Esophagus mucosa (tissue), 1 donor: Measurements from ENCODE around the gene CDH7. TPM values are rescaled to one million over a fixed set of nuclear protein-coding genes. Genes with fewer than 3 reads are reported as not detected.

ENCODE experiments used
- ATAC-seq: fragments of 200-7000 bp; cut with Tn5 transposase; one replicate; pipeline ENCODE4 v1.9.1; 2020
- total RNA-seq: library from RNA; stranded (reverse); gene quantifications from one replicate; pipeline ENCODE4 v1.2.4, GENCODE V29; 2023
- donor health status: DM: yes; HTN: yes; CAD: no.

Gene CDH7
- total RNA-seq = not detected

- no peak for ATAC-seq
These were observed at the start of gene CDH7 for GRCh38 chr18:65750389-65751154. CDH7 (plus strand) TSS chr18:65751012; CDS start chr18:65762843, 11,831 bp downstream.

- no peak for ATAC-seq
These were observed 46.8 kb upstream of the CDH7 start for GRCh38 chr18:65704046-65704445.

DNA sequence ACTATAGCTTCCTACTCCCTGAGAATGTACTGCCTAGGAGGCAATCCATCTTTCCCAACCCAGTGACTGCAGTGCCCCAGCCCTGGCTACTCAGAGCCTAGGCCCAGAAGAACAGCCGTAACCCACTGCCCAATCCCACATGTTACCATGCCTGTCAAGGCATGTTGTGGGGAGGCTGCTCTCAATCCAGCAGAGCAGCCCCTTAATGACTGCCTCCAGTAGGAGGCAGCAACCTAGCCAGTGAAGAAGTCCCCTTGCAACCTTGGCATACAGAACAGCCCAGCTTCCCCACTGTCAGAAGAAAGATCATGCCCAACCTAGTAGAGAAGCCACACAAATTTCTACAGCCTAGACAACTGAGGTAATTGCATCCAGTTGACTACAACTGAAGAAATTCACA, 44.2 kb upstream of the CDH7 start:
- ATAC-seq = no peak

GRCh38 chr18:65711493-65711892, 39.3 kb upstream of the CDH7 start:
- no peak for ATAC-seq

DNA sequence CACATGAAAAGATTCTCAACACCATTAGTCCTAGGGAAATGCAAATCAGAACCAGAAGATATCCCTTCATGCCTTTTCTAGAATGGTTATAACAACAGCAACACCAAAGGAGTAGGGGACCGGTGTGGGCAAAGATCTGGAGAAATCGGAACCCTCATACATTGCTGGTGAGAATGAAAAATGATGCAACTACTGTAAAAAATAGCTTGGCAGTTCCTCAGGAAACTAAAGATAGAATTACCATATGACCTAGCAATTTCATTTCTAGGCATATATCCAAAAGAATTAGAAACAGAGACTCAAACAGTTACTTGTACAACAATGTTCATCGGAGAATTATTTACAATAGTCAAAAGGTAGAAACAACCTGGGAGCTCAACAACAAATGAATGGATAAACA, 29.2 kb upstream of the CDH7 start:
- ATAC-seq = no peak

DNA sequence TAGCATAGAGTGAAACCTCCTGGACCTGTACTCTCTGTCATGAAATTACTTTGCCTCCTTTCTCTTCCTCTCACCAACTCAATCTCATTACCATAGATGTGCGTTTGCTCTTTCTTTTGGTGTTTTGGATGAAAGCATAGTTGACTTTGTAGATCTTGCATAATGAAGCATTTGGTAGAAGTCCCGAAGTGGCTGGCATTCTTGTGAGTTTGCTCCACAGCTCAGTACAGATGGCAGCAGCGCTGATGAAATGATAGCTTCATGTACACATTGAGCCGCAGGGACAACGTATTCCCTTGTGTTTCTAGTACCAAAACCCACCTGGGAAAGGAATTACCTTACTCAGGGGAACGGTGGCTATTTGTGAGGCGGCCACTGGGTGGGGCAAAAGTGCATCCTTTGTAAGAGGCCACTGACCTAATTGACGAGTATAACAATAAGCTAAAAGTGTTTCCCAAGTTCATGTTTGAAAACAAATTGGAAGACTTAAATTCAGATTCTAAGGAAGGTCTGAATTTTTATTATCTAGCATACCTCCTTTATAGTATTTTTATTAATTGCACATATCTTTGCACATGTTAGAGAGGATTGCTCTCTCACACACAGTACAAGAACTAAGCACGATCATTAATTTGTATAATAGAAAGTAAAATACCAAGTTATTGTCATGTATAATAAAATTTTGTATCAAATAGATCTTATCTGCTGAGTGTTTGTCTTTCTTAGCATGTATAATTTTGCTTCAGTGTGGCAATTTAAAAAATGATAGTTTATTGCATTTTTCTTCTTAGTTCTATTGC, 25.4 kb upstream of the CDH7 start:
- no peak for ATAC-seq

- ATAC-seq = no peak
These were observed 15.7 kb upstream of the CDH7 start for GRCh38 chr18:65735155-65735554.

DNA sequence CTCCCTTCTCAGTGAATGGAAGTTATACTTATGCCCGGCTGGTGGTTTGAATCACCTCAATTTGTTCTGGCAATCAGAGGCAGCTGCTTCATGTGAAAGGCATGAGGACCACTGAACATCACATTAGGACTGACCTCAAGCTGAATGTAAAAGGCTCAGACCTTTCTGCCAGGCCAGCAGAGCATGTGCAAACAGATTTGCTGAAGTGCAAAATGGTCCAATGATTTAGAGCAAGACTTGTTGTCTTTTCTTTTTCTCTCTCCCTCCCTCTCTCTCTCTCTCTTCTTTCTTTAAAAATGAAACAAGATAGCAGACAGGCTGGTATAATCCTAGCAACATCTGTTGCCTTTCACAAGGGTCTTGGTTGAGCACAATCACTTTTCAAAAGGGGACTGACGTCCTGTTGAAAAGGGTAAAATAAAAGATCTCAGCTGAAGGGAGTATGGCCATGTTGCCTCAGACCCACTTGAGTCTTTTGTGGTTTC, 13.3 kb upstream of the CDH7 start:
- no peak for ATAC-seq

DNA sequence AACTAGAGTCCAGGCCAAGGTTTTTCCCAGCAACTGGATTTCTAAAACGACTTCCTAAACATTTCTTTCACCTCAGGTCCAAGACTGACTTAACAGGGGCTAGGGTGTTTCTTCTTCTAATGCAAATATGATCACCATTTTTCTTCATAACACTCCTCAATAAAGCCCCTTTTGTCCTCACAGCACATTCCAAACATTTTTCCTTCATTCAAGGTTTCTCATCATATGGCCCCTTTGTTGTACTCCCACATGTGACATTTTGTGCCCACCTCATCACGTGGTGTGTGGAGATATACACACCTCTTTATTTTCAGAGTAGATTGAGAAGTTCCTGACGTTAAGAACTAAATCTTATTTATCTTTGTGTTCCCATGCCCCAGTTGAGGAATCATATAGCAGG, 3.9 kb upstream of the CDH7 start:
- ATAC-seq = no peak

DNA sequence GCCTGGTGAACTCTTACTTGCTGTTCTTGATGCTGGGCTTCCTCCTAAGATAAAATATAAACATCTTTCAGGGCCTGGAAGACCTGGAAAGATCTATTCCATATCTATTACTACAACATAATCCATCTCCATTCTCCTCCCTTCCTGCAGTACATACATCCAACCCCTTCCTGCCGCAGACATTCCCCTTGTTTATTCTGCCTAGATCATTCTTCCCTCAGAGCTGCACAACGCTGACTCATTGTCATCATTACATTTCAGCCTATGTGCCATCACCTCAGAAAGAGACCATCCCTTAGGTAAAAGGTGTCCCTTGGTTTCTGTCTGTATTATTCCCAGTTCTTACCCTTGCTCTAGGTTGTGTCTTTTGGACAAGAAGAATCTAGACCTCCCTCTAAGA, 2.5 kb upstream of the CDH7 start:
- no peak for ATAC-seq

- no peak for ATAC-seq
These were observed 971 bp upstream of the CDH7 start for GRCh38 chr18:65749841-65750240.

DNA sequence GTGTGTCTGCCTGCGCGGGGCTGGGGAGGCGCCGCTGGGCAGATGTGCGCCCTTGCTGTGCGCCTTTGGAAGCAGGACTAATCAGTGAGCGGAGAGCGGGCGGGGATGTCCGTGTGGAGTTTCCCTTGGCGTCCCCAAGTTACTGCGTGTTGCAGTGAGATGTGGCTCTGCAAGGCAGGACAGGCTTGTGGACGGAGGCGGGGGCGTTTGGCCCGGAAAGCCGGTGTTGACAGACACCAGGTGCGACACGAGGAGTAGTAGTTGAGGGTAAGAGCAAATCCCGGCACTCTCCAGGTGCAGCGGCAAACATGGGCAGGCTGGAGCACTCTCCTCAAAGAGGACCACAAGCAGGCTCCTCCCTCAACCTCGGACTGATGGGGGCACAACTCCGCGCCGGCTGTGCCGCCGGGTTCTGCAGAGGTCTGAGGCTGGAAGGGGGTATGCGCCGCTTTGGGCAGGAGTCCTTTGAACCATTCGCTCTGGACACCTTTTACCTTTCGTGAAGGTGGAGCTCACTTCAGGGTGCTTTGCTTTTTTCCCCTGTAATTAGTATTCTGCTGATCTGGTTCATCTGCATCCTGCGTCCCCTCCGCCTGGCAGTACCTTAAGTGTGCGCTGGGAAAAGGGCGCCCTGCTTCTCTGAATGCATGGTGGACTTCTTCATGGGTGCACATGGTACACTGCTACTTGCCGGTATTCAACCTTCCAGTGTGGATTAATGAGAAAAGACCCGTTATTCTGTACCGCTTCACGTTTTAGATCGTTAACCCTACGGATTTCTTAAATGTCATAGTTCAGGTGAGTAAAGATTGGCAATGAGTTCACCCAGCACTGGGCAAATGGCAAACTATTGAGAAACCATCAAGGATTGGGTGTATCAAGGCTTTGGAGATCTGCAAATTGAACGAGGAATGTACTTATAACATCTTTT, 608 bp downstream of the CDH7 start:
- no peak for ATAC-seq

GRCh38 chr18:65752625-65753325, 2.0 kb downstream of the CDH7 start:
- ATAC-seq = no peak

- no peak for ATAC-seq
These were observed 2.7 kb downstream of the CDH7 start for GRCh38 chr18:65753520-65753919.

GRCh38 chr18:65754121-65754520, 3.3 kb downstream of the CDH7 start:
- no peak for ATAC-seq

DNA sequence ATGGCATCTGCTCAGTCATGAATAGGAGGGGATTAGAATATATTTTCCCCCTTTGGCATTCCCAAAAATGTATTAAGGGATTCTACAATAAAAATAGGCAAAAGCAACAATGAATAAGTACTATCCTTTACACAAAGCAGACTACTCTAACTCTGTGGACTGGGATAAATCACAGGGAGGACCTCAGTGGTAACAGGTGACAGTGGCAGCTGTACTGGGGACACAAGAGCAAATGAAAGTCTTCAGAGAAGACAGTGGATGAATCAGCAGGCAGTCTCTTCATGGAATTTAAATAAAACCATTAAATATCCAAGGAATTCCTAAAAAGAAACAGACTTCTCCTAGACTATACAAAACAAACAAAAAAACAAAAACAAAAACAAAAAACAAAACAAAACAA, 4.8 kb downstream of the CDH7 start:
- no peak for ATAC-seq

DNA sequence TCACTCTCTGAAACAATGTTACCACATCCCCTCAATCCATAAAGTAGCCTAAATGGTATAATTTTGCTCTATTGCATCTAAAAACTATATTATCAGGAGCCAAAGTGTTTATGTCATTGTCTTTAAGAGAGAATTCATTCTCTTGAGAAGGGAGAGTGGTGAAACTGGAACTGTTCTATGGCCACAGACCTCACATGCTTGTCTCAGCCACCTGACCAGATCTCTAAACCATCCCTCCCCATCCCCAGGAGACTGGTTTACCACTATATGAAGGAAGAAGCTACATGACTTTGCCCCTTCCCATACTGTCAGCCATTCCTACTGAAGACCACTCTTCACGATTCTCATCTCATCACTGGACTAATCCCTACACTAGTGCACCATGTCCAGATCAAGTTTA, 9.6 kb downstream of the CDH7 start:
- no peak for ATAC-seq

- no peak for ATAC-seq
These were observed 11.0 kb downstream of the CDH7 start for GRCh38 chr18:65761636-65762295.

- ATAC-seq = no peak
These were observed 11.7 kb downstream of the CDH7 start for GRCh38 chr18:65762556-65762955.

DNA sequence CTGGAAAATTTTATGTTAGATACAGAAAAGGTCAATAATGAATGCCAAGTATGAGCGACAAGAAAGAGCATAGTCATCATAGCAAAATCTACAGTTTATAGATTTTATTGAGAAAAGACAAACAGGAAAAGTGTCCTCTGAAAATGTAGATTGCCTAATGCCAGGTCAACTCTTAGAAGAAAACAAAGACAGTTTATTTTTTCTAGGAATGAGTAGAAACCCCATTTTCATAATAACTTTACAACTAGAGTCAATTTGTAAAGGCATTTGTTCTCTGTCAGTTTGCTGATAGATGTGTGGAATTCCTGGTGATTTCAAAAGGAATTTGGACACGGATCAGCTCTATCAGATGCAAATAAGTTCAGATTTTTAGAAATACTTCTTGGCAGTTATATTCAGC, 16.6 kb downstream of the CDH7 start:
- ATAC-seq = no peak

DNA sequence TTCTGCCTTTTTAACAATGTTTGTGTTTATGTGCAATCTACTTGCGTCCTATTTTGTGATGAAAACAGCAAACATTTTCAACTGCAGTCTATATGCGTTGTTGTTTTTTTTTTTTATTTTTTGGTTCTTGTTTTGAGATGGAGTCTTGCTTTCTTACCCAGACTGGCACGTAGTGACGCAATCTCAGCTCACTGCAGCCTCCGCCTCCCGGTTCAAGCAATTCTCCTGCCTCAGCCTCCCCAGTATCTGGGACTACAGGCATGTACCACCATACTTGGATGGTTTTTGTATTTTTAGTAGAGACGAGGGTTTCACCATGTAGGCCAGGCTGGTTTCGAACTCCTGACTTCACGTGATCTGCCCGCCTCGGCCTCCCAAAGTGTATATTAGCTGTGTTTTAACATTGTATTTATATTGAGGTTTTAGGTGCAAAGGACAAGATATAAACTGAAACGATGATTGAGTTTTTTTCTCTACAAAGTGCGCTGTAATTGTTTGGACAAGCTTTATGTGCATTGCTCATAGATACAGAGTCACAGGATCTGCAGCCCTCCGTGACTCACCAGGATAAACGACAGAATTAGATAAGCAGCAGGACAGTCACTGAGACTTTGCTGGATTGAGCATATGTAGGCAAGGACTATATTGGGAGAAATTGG, 17.4 kb downstream of the CDH7 start:
- no peak for ATAC-seq
